ENCODE data around the gene PPP1R3D.
"Not testable (repeated sequence)": the region's sequence is repeated elsewhere in the genome, so short reads cannot be mapped to it uniquely, and the experiment has no call there.

The PPP1R3D gene, protein sequence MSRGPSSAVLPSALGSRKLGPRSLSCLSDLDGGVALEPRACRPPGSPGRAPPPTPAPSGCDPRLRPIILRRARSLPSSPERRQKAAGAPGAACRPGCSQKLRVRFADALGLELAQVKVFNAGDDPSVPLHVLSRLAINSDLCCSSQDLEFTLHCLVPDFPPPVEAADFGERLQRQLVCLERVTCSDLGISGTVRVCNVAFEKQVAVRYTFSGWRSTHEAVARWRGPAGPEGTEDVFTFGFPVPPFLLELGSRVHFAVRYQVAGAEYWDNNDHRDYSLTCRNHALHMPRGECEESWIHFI

DNA sequence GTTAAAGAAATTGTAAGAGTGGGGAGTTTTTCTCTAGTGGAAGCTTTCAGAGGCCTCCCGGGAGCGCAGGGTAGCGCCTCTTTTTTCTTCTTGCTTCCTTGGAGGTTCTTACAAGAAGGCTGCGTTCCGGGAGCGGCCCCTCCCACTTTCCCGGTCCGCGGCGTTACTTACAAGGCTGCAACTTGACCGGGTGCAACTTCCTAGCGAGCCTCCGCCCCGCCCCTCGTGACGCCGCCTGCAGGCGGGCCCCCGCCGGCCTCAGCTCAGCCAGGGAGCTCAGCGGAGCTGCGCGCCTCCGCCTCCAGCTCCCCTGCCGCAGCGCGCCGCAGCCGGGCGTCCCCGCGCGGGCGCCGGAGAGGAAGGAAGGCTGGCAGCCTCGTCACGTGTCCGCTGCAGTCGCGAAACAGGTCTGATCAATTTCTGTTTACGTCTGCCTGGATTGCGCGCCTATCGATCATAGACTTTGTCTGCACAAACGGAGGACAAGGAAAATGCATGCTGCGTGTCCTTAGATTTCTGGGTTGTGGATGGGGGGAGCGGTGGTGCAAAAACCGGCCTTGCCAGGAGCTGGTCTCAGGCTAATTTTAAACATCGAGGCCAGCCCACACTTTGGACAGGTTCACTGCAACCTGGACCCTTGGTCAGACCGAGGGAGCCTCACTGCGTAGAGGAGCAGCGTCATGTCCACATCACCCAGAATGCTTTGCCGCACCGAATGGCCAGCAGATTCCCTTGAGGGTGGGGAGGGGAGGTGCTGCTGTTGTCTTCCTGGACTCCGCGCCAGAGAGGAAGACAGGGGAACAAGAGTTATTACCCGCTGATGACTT lies at the start of gene PPP1R3D, which contains the start of gene FAM217B:
TSS of gene PPP1R3D (minus strand) at position 177 of the 827 bp plus-strand sequence. CDS start 374 bp downstream, outside the sequence.
TSS of gene FAM217B (plus strand) at position 261 of the 827 bp plus-strand sequence. CDS start 3,555 bp downstream, outside the sequence.
- in situ Hi-C loops (cut with MboI; ENCODE audit: low sequenced_read_pairs), result no loop called here

DNA sequence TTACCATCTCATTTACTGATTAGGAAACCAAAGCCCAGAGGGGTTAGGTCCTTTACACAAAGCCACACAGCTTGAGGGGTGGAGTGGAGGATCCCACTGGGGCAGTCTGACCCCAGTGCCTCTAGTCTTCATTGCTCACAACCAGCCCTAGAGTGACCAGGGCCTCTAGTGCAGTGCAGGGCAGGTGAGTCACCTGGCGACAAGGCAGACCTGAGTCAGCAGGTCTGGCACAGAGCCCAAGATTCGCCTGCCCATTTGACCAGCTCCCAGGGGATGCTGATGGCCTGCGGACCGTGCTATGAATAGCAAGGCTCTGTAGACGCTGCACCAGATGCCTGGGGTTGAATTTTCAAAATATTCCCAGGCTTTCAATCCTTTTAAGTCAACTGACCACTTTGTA lies 48.0 kb upstream of the PPP1R3D start:
- in situ Hi-C loops (cut with MboI; ENCODE audit: low sequenced_read_pairs), result no loop called here

DNA sequence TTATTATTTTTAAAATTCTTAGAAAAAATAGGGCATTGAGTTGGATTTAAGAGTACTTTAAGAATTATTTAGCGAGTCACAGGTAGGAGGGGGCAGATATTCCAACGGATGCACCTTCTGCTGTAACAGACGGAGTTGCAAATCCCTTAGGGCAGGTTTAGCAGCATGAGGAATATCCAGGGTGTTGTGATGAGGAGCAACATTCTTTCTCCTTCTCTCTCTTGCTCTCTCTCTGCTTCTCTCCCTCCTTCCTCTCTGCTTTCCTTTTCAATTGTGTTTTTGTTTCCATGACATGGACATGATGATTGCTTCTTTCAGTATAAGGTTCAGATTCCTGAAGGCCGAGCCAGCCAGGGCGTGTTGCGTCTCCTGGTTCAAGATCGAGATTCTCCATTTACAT lies 47.0 kb upstream of the PPP1R3D start:
- in situ Hi-C loops (cut with MboI; ENCODE audit: low sequenced_read_pairs), result no loop called here

DNA sequence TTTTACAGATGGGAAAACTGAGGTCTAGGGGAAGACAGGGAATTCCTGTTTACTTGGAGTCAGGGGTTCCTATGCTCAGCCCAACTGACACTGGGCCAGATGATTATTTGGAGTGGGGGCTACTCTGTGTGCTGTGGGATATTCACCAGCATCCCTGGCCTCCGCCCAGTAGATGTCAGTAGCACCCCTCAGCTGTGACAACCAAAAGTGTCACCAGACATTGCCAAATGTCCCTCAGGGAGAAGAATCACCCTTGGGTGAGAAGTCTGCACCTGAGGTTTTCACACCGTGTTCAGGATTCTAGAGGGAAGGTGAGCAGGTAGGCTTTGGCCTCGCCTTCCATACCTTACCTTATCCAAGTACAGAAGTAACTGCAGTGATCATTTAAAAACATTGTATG lies 45.8 kb upstream of the PPP1R3D start:
- in situ Hi-C loops (cut with MboI; ENCODE audit: low sequenced_read_pairs), result no loop called here

DNA sequence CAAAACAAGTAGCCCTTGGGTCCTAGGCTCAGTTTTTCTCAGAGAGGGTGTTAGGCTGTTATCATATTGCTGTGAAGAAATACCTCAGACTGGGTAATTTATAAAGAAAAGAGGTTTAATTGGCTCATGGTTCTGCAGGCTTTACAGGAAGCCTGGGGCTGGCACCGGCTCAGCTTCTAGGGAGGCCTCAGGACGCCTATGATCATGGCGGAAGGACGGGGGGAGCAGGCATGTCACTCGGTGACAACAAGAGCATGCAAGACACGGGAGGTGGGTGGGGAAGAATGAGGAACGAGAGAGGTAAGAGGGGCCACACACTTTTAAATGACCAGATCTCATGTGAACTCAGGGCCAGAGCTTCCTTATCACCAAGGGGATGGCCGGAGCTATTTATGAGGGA lies 45.1 kb upstream of the PPP1R3D start:
- in situ Hi-C loops (cut with MboI; ENCODE audit: low sequenced_read_pairs), result no loop called here

DNA sequence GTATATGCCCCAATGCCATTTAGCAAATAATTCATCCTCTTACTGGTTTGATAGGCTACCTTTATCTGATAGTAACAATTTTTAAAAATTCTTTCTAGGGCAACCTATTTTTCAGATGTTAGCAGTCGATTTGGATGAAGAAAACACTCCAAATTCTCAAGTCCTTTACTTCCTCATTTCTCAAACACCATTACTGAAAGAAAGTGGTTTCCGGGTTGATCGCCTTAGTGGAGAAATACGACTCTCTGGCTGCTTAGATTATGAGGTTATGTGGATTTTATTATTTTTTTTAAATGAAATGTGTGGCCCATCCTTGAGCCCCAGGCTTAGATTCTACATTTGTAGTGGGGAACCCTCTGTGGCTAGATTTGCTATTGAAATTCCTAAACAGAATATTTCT lies 44.4 kb upstream of the PPP1R3D start:
- in situ Hi-C loops (cut with MboI; ENCODE audit: low sequenced_read_pairs), result no loop called here

DNA sequence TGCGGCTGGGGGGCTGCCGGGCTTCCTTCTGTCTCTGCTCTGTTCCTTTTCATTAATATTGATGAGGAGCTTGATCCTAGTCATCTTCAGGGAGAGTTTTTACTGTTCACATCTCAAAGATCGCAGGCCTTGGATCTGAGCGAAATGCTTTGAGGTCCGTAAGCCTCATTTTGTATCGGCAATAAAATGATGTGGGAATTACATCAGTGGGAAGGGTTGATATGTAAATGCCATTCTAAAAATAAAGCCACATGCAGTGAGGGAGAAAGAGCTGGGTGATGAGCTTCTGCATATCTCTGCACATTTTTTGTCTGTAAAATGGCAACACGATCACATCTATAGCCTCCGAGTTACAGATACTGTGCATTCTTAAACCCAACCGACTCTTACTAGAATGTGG lies 43.0 kb upstream of the PPP1R3D start:
- in situ Hi-C loops (cut with MboI; ENCODE audit: low sequenced_read_pairs), result no loop called here

DNA sequence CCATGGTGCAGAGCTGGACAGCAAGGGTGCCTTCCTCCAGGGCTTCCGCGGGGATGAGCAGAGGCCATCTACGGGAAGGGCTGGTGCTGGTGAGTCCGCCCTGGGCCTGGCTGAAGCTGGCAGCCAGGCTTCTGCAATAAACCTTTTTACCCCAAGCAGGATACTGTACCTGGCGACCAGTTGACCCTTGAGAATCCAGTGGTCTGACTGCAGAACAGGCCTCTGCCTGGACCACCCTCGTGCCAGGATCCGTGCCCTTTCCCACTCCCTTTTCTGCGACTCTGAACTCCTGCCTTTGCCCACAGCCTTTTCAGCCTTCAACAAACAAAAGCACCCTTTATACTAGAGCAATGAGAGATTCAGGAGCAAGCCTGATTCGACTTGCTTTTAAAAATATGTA lies 37.0 kb upstream of the PPP1R3D start:
- in situ Hi-C loops (cut with MboI; ENCODE audit: low sequenced_read_pairs), result no loop called here

DNA sequence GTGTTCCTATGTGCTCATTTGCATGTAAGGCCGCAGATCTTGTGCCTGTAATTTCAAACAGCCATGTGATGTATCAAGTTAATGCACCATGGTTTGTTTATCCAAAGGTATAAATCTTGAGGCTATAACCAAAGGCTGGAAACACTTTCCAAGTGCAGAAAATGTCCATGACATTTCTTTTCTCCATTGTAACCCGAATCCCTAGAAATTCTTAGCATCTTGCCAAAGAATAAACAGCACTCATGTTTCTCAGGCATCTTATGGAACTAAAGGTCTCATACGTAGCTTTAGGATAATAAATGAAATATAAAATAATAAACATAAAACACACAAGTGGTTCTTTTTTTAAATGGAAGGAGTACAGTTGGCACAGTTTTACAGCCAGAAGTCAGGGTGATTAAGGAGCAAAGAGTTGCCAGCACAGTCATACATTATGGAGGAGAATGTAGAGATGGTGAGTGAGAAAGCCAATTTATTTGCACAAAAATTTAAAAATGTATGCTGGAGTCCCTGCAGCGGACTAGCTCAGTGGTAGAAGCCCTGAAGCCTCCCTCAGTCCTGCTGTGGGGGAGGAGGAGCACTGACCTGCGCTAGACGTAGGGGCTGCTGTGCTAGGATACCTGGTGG lies 36.2 kb upstream of the PPP1R3D start:
- in situ Hi-C loops (cut with MboI; ENCODE audit: low sequenced_read_pairs), result no loop called here

DNA sequence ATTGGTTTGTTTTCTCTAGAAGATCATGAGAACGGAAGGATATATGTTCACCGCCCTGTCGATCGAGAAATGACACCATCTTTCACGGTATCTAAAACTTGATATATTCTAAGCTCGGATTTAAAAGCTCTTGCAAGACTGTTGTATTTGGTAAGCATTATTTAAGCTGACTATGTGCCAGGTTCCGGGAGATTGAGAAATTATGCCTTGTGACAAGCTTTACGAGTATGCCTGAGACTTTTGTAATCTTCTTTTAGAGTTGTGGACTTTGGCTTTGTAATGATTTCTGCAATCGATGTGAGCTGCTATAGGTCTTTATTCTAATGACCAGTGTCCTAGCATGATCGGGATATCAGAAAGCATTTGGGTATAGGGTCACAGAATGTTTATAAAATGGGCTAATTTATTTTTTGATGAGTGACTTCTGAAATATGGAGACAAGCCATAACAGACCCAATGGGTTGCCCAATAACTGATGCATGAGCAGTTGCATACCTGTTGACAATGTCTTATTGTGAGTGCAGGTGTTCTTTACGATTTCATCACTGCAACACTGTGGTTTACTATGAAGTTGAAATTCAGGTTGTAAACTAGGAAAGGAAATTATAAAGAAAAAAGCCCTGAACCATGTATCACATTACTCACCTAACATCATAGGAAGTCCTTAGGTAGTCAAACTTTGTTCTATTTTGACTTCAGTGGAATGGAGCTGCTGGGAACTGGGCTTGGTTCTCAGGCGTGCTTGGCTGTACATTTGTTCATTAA lies 32.1 kb upstream of the PPP1R3D start:
- in situ Hi-C loops (cut with MboI; ENCODE audit: low sequenced_read_pairs), result no loop called here

DNA sequence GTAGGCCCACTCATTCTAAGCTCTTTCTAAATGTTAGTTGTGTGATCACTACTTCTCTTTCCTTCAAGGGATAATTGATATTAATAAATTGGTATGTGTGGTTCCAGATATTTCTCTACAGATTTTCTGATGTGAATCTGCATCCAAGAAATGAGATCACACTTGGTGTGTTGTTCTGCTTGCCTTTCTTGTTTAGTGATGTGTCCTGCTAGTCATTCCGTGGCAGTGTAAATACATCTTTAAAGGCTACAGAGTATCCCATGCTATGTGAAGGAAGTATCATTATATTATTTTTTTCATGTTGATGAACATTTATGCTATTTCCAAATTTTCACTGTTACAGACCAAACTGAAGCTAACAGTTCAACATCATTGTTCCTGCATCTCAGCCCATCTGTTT lies 31.3 kb upstream of the PPP1R3D start:
- in situ Hi-C loops (cut with MboI; ENCODE audit: low sequenced_read_pairs), result no loop called here

DNA sequence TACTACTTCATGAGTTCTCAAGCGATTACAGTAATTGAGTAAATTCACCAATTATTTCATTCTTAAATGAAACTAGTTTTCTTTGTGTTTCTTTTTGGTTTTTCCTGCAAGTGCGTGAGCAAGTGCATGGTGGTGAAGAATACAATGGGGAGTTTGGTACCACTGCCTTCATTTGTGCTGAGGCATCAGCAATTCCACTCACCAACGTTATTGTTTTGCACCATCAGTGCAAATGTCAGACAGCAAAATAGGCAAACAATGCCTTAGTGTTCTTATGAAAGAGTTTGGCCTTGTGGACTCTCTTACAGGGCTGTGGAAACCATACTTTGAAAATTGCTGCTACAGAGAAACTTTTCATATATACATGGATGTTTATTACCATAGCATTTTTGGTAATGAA lies 26.3 kb upstream of the PPP1R3D start:
- in situ Hi-C loops (cut with MboI; ENCODE audit: low sequenced_read_pairs), result no loop called here

DNA sequence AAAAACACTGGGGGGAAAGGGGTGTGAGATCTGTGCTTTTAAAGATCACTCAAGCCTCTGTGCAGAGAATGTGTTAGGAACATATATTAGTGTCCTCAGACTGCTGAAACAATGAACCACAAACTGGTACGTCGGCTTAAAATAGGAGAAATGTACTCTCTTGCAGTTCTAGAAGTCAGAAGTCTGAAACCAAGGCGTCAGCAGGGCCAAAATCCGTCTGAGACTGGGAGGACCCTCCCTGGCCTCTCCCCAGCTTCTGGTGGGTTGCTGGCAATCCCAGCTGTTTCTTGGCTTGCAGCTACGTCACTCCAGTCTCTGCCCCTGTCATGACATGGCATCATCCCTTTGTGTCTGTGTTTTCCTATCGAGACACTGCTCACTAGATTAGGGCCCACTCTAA lies 22.1 kb upstream of the PPP1R3D start:
- in situ Hi-C loops (cut with MboI; ENCODE audit: low sequenced_read_pairs), result no loop called here

DNA sequence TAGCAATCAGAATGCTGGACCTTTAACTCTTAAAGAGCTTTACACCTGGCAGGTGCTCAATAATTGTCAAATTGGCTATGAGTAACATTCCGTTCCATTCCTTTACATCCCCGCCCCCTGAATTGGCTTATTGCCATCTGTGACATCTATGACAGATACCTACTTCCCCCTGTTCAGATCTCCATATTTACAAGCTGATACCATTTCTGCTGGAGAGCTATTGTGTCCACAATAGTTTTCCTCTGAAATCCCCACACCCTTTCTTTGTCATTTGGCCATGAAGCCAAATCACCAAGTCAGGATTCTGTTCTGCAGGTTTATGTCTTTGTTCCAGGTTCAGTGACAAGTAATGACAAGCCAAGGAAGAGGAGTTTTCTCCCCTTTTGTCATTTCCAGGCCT lies 21.3 kb upstream of the PPP1R3D start:
- in situ Hi-C loops (cut with MboI; ENCODE audit: low sequenced_read_pairs), result no loop called here

DNA sequence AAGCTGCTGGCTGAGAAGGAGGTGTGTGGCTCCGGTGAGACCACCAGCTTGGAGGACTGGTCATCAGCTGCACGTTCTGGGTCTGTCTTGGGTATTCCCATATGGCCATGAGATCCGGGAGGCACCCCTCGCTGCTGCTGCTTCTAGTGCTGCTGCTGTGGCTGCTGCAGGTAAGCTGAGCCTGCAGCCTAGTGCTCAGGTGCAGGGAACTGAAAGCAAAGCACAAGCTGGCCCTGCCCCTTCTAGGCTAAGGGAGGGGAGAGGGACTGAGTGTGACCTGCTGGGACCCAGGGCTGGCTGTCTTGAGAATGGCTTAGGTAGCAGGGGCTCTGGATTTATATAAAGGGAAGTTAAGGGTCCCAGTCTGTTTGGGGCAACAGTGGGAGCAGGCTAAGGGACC lies 18.5 kb upstream of the PPP1R3D start:
- in situ Hi-C loops (cut with MboI; ENCODE audit: low sequenced_read_pairs), result no loop called here

DNA sequence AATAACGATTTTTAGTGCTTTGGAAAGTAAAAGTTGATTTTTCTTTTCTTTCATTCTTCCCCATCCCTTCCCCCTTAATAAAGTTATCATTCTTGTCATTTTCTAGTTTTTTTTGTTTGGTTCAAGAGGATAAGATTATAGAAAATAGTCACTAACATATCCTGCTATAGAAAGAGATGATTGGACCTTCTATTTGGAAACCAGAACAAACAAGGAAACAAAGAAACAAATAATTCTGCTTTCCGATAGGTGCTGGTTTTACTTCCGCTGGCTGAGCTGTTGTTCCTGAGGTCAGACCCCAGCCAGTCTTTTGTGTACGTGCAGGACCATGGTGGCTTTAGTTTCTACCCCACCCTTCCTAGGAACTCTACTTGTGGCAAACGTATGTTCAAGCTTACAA lies 18.0 kb upstream of the PPP1R3D start, which contains the start of gene CDH26:
TSS of gene CDH26 (plus strand) at position 301 of the 400 bp plus-strand sequence. CDS start 304 bp downstream, outside the sequence.
- in situ Hi-C loops (cut with MboI; ENCODE audit: low sequenced_read_pairs), result no loop called here

DNA sequence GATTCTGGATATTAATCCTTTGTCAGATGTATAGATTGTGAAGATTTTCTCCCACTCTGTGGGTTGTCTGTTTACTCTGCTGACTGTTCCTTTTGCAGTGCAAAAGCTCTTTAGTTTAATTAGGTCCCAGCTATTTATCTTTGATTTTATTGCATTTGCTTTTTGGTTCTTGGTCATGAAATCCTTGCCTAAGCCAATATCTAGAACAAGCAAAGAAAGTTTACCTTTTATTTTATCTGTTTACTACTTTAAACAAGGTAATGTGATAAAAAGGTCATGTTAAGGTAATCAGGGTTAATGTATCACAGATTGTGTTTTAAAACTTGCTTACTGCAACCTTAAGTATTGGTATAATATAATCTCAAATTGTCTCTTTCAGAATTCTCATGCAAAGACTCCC lies 17.5 kb upstream of the PPP1R3D start:
- in situ Hi-C loops (cut with MboI; ENCODE audit: low sequenced_read_pairs), result not testable (repeated sequence)

DNA sequence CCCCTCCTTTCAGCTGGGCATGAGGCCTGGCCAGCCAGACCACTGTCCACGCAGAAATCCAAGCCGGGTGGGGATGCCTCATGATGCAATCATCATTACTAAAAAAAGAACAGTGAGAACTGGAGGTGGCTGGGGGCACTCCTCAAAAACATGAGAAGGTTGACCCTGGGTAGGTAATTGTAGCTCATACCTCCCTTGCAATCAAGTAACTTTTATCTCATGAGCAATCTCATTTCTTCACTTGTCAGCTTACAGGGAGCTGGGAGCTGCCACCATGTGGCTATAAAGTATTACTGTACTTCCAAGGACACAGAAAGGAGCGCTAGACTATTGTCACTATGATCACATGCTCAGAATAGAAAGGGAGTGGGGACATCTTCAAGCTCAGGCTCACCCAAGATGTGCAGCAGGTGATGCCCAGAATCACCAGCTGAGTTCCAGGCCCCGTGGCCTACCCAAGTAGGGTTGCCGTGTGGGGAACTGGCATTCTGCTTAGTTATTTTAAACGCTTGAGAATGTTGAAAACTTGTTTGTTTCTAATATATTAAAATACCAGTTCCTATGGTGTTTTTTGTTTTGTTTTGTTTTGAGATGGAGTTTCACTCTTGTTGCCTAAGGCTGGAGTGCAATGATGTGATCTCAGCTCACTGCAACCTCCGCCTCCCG lies 15.2 kb upstream of the PPP1R3D start:
- in situ Hi-C loops (cut with MboI; ENCODE audit: low sequenced_read_pairs), result no loop called here

DNA sequence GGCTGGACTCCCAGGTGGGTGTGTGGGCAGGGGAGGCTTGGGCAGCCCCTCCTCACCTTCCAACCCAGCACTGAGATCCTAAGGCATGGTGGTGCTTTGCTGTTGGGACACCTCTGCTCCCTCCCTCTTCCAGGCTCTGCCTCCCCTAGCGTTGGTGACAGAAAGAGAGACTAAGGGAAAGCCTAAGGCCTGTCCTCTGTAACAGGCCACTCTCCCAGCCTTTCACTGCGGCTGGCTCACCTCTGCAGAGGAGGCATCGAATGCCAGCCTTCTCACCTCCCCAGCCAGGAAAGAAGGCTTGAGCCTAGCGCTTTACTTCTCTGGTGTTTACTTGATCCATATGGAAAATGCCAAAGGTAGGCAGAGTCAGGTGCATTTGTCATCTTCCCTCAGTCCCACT lies 14.6 kb upstream of the PPP1R3D start:
- in situ Hi-C loops (cut with MboI; ENCODE audit: low sequenced_read_pairs), result no loop called here

DNA sequence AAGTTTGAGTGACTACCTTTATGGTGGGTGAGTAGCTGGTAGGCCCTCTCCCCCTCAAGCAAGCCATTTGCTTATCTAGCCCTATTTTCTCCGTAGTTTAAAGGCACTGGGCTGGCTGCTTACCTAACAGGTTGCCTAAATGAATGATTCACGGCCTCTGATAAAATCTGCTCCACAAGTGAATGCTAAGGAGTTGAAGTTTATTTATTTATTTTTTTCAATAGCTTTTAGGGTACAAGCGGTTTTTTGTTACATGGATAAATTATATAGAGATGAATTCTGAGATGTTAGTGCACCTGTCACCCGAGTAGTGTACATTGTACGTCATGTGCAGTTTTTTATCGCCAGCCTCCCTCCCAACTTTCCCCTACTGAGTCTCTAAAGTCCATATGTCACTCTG lies 9.8 kb upstream of the PPP1R3D start:
- in situ Hi-C loops (cut with MboI; ENCODE audit: low sequenced_read_pairs), result no loop called here

Measured in HL-60/S4 (cell line).